Esophagus muscularis mucosa (tissue), 4 donors: ENCODE data around the gene KCNG4. TPM values are rescaled to one million over a fixed set of nuclear protein-coding genes. Genes with fewer than 3 reads are reported as not detected.
A peak's percentile ranks its signal among the peaks of the same experiment; 100 is the strongest.
"Not testable (repeated sequence)": the region's sequence is repeated elsewhere in the genome, so short reads cannot be mapped to it uniquely, and the experiment has no call there.

Source experiments
- DNase-seq: peaks from one replicate; pipeline ENCODE4 v3.0.0-alpha.2; 2017; ENCODE audit errors: extremely low spot score
- H3K27ac ChIP-seq, 4 donors: fragments of 200-600 bp; sonication (generic); replicated peaks in 1 of 4; 1 replicate in 3 of 4; 2 replicates in 1 of 4; pipeline ENCODE4 v1.5.1; 2016 to 2019; ENCODE audit warnings: mild to moderate bottlenecking in 1 of 4
- H3K27me3 ChIP-seq, 4 donors: fragments of 200-600 bp; sonication (generic); one replicate each; pipeline versions ENCODE4 v1.5.1 to v1.6.0; 2016 to 2019
- H3K36me3 ChIP-seq, 4 donors: fragments of 200-600 bp; sonication (generic); one replicate each; pipeline ENCODE4 v1.5.1; 2016 to 2019
- H3K4me1 ChIP-seq, 4 donors: fragments of 200-600 bp; sonication (generic); one replicate each; pipeline ENCODE4 v1.5.1; 2016 to 2019
- H3K4me3 ChIP-seq, 4 donors: fragments of 200-600 bp; sonication (generic); 1 replicate in 2 of 4; 2 replicates in 2 of 4; pipeline ENCODE4 v1.5.1; 2016 to 2019; ENCODE audit warnings: mild to moderate bottlenecking in 4 of 4, moderate library complexity in 1 of 4
- H3K9me3 ChIP-seq, 4 donors: fragments of 200-600 bp; sonication (generic); 1 replicate in 3 of 4; 2 replicates in 1 of 4; pipeline ENCODE4 v1.5.1; 2016 to 2019
- EP300 ChIP-seq: sonication (generic); formaldehyde crosslinking; IDR thresholded peaks from one replicate; pipeline ENCODE4 v1.6.1; 2017; ENCODE audit warnings: antibody characterized with exemption
- POLR2A ChIP-seq: fragments of 450-650 bp; IDR thresholded peaks from one replicate; pipeline ENCODE4 v1.6.1; 2017; ENCODE audit warnings: antibody characterized with exemption, moderate library complexity, mild to moderate bottlenecking, low read depth
- POLR2AphosphoS5 ChIP-seq, 2 donors: sonication (generic); formaldehyde crosslinking; IDR thresholded peaks; one replicate each; pipeline ENCODE4 v1.6.1; 2017; ENCODE audit warnings: antibody characterized with exemption in 2 of 2
- WGBS: methylation state at CpG from one replicate; pipeline ENCODE4 v1.1.5; 2018; 5-methylcytosine and 5-hydroxymethylcytosine counted together
- intact Hi-C: fragments of 100-400 bp; cut with DNase I; formaldehyde crosslinking; loops from one replicate; pipeline ENCODE4 v1.15.1; 2023
- total RNA-seq, 4 donors: library from RNA; depleted of rRNA; stranded (reverse); fragments of >200 nt; gene quantifications; one replicate each; pipeline versions ENCODE4 v1.1.0 to v1.2.1, GENCODE V29; 2016
- TF ChIP-seq, protein P1 (sequence below), 3 experiments: fragments of 200-600 bp in 2 of 3; fragments of 450-650 bp in 1 of 3; sonication (generic) in 2 of 3; IDR thresholded peaks; one replicate each; pipeline ENCODE4 v1.5.1; 2017 to 2019; ENCODE audit warnings: antibody characterized with exemption in 3 of 3, mild to moderate bottlenecking in 2 of 3, moderate library complexity in 1 of 3

KCNG4 gene
- total RNA-seq, 4 donors from 2014 or later = not detected

DNA sequence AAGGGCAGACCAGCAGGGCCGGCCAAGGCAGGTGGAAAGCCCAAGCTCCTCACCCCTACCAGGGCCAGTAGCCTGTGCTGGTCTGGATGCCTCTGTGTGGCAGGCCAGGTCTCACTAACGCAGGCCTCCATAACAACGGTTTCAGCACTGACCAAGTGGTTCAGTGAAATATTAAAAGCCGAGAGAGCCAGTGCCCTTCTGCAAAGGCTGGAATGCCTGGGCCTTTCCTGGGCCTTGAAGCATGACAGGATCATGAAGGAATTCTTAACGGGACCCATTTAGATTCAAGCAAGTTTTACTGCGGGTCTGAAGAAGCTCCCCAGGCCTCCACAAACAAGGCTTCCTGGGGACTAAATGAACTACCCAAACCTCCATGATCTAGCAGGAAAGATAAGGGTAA is 32.6 kb downstream of the KCNG4 start:
- intact Hi-C loops = no loop called here
- Histone ChIP-seq H3K4me1 (no peaks in the 10 kb centered on the region), H3K9me3 (no peaks in the 10 kb centered on the region), H3K36me3 (no peaks in the 10 kb centered on the region), H3K4me3 (no peak overlapping the region), H3K27ac (no peak overlapping the region), H3K27me3 (peaks cover 0 to 5% (median 0%) of the 10 kb centered on the region in 4 donors)
- WGBS = 72% methylated on average over 4 of the region's 6 CpGs
- no peak for DNase-seq
- TF ChIP-seq POLR2A (no peak), EP300 (no peak), POLR2AphosphoS5 (IDR thresholded peaks at IDR 0.05) (no peak)
- TF ChIP-seq, protein P1, sequence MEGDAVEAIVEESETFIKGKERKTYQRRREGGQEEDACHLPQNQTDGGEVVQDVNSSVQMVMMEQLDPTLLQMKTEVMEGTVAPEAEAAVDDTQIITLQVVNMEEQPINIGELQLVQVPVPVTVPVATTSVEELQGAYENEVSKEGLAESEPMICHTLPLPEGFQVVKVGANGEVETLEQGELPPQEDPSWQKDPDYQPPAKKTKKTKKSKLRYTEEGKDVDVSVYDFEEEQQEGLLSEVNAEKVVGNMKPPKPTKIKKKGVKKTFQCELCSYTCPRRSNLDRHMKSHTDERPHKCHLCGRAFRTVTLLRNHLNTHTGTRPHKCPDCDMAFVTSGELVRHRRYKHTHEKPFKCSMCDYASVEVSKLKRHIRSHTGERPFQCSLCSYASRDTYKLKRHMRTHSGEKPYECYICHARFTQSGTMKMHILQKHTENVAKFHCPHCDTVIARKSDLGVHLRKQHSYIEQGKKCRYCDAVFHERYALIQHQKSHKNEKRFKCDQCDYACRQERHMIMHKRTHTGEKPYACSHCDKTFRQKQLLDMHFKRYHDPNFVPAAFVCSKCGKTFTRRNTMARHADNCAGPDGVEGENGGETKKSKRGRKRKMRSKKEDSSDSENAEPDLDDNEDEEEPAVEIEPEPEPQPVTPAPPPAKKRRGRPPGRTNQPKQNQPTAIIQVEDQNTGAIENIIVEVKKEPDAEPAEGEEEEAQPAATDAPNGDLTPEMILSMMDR (IDR thresholded peaks at IDR 0.05) = no peak

DNA sequence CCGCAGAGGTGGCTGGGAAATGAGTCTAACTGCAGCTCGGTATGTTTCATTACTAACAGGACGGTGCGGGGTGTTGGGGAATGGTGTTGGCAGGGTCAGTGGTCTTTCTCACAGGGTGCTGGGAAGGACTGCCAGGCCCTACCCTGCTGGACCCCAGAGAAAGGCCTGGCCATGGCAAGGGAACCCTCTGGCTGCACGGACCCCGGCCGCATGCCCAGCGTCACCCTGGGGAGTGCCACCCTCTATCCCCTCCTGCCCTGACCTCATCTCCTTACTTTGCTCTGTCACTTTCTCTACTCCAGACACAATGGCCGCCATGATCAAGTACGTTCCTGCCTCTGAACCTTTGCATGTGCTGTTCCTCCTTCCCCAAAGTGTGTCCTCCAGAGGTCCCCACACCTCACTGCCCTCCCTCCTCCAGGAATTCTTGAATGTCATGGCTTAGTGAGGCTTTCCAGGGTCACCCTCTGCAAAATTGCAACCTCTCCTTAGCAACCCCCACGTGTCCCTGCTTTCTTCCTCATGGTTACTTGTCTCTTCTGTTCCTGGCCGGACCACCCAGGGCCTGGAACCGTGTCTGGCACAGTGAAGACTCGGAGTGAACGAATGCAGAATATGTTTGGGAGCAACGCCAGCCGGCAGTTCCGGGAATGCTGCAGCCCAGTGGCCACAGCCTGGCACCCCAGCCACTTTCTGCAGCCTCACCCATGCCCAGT is 33.7 kb downstream of the KCNG4 start:
- TF ChIP-seq POLR2AphosphoS5 (IDR thresholded peaks at IDR 0.05) (no peak), POLR2A (no peak), EP300 (no peak)
- TF ChIP-seq, protein P1 (IDR thresholded peaks at IDR 0.05) = no peak
- DNase-seq = no peak
- intact Hi-C loops = no loop called here
- H3K4me3 ChIP-seq = no peak overlapping the region
- H3K27ac ChIP-seq = no peak overlapping the region
- no peaks in the 10 kb centered on the region for H3K4me1 ChIP-seq
- H3K36me3 ChIP-seq = no peaks in the 10 kb centered on the region
- H3K9me3 ChIP-seq = no peaks in the 10 kb centered on the region
- WGBS = 88% methylated on average over 18 of the region's 18 CpGs
- peaks cover 0 to 5% (median 0%) of the 10 kb centered on the region in 4 donors for H3K27me3 ChIP-seq

DNA sequence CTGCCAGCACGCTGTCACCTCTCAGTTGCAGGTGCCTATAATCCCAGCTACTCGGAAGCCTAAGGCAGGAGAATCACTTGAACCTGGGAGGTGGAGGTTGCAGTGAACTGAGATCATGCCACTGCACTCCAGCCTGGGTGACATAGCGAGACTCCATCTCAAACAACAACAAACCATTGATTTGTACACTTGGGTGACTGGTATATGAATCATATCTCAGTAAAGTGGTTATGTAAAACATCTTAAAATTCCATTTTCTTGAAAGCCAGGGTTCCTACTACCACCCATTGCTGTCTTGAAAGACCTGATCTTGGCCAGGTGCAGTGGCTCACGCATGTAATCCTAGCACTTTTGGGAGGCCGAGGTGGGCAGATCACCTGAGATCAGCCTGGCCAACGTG is 34.7 kb downstream of the KCNG4 start:
- intact Hi-C loops, H3K9me3 ChIP-seq, H3K27me3 ChIP-seq, H3K27ac ChIP-seq, H3K4me1 ChIP-seq, H3K36me3 ChIP-seq, DNase-seq, H3K4me3 ChIP-seq: not testable (repeated sequence)
- WGBS = 85% methylated on average over 6 of the region's 6 CpGs

DNA sequence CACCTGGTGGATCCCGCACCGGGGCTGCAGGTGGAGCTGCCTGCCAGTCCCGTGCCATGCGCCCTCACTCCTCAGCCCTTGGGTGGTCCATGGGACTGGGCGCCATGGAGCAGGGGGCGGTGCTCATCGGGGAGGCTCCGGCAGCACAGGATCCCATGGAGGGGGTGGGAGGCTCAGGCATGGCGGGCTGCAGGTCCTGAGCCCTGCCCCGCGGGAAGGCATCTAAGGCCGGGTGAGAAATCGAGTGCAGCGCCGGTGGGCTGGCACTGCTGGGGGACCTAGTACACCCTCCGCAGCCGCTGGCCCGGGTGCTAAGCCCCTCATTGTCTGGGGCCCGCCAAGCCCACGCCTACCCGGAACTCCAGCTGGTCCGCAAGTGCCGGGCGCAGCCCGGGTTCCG is 35.3 kb downstream of the KCNG4 start:
- H3K27ac ChIP-seq, intact Hi-C loops, H3K4me3 ChIP-seq, H3K36me3 ChIP-seq, H3K9me3 ChIP-seq, H3K4me1 ChIP-seq, DNase-seq, H3K27me3 ChIP-seq: not testable (repeated sequence)
- WGBS = no CpG with 5 or more reads among the region's 26 CpGs

DNA sequence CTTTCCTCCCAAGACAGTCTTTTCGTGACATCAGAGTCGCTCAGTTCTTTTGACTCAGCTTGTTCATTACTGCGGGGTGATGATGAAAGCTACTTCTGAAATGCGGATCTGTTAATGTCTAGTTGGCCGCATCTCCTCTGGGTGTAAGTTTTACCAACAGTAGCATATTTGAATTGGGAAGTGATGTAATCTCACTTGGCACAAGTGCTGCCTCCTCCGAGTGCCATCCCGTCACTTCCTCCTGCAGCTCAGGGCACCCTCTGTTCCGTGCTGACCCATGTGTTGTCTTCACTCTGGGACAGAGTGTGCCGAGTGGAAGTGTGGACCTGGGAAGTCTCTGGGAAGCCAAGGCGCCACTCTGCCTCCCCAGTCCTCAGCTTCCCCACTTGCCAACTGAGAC is 40.0 kb downstream of the KCNG4 start:
- Histone ChIP-seq H3K4me1 (peaks cover 0 to 6% (median 0%) of the 10 kb centered on the region in 4 donors), H3K9me3 (no peaks in the 10 kb centered on the region), H3K4me3 (no peak overlapping the region), H3K36me3 (no peaks in the 10 kb centered on the region), H3K27ac (peak overlapping the region in 3 of 4 donors; percentile 39 to 43 (median 41)), H3K27me3 (peaks cover 0 to 34% (median 0%) of the 10 kb centered on the region in 4 donors)
- intact Hi-C loops = no loop called here
- WGBS = 76% methylated on average over 8 of the region's 10 CpGs
- no peak for DNase-seq
- TF ChIP-seq EP300 (peak; percentile 72), POLR2AphosphoS5 (IDR thresholded peaks at IDR 0.05) (peak in 1 of 2 donors; percentile 67)
- TF ChIP-seq, protein P1 (IDR thresholded peaks at IDR 0.05) = no peak

DNA sequence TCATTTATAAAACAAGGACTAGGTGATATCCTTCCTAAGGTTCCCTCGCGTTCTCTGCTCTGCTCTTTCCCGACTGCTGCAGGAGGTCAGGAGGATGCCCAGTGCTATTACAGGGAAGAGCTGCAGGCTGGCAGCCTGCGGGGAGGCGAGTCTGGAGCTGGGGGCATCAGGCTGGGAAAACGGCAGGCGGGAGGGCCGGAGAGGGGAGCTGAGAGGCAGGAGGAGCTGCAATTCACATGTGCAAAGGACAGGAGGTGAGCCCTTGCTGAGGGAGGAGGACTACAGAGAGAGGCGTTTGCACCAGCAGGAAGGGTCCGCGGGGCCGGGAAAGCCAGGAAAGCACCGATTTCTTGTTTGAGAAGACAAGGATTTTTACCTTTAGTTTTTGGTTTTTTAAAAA is 40.7 kb downstream of the KCNG4 start:
- intact Hi-C loops = no loop called here
- Histone ChIP-seq H3K27ac (peak overlapping the region in 1 of 4 donors; percentile 19), H3K9me3 (no peaks in the 10 kb centered on the region), H3K4me1 (peaks cover 0 to 6% (median 0%) of the 10 kb centered on the region in 4 donors), H3K36me3 (no peaks in the 10 kb centered on the region), H3K4me3 (no peak overlapping the region), H3K27me3 (peaks cover 0 to 31% (median 0%) of the 10 kb centered on the region in 4 donors)
- DNase-seq = no peak
- TF ChIP-seq, protein P1 (IDR thresholded peaks at IDR 0.05) = no peak
- WGBS = 64% methylated on average over 13 of the region's 13 CpGs
